GM19025 (cell line): Measurements from ENCODE around the gene ST6GALNAC3.

Source experiments
- ATAC-seq: cut with Tn5 transposase; IDR thresholded peaks from one replicate; pipeline ENCODE4 v1.9.1; 2021; ENCODE audit warnings: mild to moderate bottlenecking, low read depth, moderate library complexity; ENCODE audit not compliant: unreplicated experiment

Gene ST6GALNAC3

DNA sequence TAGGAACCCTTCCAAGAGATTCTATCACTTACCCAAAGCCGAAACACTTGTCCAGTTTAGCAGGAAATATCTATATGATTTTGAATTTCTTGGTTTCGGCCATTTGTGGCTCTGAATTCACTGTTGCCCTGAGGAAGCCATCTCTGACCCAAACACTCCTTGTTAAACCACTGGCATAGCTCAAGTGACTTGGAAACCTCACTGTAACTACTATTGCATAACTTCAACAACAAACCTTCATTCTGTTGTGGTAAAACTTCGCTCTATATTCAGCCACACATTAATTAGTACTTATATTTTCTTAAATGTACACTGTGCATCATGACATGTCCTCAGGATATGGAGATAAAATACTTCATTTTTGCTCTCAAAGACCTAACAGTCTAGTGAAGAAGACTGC is 63.2 kb downstream of the ST6GALNAC3 start:
- ATAC-seq = no peak

DNA sequence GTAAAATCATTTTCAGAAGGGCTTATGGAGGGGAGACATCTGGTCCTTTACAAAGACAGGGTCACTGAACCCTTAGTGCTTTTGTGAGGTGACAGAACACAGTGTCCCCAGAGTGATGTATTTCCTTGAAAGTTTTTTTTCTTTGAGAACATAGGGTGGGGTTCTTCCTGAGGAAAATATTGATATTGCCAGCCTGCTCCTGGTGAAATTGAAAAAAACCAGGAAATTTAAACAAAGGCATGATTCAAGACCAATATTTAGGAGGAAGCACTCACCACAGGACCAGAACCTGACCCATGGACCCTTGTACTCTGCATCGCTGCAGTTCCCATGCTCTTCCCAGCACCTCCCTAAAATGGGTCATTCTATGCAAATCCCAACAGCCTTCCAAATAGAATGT is 63.7 kb downstream of the ST6GALNAC3 start:
- no peak for ATAC-seq

DNA sequence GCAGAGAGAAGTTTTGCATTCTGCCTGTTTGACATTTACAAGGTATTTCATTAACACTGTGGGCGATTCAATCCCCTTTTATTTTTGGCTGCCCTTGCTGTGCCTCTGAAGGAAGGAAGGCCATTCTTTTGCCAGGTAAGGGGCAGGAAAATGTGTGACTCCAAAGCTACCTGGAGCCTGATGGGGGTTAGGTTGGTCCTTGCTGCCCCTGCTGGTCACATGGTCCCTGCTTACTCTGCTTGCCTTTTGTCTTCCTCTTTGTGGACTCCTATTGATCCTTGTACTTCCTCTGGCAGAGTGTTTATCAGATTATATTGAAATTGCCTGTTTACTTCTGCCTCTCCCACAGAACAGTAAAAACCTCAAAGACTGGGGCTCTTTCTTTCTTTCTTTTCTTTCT is 65.7 kb downstream of the ST6GALNAC3 start:
- no peak for ATAC-seq

GRCh38 chr1:76141929-76142328 is 67.4 kb downstream of the ST6GALNAC3 start:
- ATAC-seq = no peak

GRCh38 chr1:76142771-76143540 is 68.4 kb downstream of the ST6GALNAC3 start:
- no peak for ATAC-seq

DNA sequence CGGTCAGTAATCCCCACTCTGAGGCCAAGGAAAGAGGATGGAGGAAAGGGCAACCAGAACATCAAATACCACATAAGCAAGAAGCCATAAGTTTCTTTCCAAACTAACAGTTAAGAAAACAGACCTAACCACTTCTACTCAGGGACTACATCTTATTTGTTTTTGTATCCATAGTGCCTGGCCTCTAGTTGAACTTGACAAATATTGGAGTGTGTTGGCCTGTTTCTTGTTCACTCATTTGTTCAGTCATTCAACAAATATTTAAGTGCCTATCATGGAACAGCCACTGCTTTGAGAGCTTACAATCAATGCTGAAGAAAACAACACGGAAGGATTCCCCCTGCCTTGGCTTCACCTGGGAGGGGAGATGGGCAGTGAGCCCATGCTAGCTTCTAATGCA is 69.7 kb downstream of the ST6GALNAC3 start:
- no peak for ATAC-seq

GRCh38 chr1:76145332-76145731 is 70.8 kb downstream of the ST6GALNAC3 start:
- no peak for ATAC-seq

DNA sequence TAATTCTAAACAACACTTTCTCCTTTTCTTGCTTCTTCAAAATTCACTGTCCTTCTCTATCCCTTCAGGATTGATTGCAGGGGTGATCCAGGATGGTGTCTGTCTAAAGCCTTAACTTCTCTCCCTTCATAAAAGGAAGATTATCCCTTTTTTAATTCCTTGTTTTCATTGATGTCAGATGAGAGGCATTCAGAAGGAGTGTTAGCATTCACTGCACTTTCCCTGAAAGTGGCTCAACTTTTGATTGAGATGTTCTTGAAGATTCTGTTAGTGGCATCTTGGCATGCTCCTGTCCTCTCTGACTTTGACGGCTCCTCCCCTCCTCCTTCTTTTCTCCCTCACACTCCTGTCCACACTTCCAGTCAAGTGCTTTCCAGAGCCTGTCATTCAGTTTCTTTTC is 71.6 kb downstream of the ST6GALNAC3 start:
- ATAC-seq = no peak

DNA sequence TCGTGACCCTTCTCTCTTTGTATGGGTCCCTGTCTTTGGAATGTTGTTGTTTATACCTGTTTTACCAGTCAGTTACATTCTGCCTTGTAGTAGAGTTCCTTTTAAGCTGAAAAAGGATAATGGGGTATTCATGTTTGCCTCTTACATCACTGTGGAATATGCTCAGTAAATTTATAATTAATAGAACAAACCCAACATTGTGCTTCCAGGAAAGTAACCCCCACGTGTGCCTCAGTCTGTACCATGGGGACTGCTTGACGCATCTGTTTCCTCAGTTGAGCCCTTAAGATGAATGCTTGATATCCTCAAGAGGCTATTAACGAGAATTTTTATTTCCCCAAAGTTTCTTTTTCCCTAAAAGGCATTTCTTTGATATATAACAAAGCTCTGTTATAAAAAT is 73.4 kb downstream of the ST6GALNAC3 start:
- ATAC-seq = no peak

- ATAC-seq = no peak
Observed at GRCh38 chr1:76148460-76148859, 73.9 kb downstream of the ST6GALNAC3 start.

DNA sequence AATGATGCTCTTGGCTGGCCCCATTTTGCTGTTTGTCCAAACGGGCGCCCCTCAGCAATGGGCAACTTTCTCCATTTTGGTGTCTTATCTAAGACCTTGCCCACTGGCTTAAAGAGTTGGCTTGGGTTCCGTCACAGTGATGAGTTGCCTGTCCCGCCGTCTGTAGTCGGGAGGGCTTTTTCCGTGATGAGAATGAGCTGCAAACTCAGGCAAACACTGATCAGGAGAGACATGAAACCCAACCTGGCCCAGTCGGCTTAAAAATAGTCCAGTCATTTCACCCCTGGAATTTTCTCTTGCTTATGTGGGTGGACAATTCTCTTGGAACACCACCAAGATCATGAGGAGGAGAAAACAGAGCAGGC is 79.3 kb downstream of the ST6GALNAC3 start:
- ATAC-seq = no peak

- ATAC-seq = peak; percentile 96
Observed at GRCh38 chr1:76154206-76154956, 79.8 kb downstream of the ST6GALNAC3 start.

GRCh38 chr1:76156987-76157386 is 82.4 kb downstream of the ST6GALNAC3 start:
- no peak for ATAC-seq

DNA sequence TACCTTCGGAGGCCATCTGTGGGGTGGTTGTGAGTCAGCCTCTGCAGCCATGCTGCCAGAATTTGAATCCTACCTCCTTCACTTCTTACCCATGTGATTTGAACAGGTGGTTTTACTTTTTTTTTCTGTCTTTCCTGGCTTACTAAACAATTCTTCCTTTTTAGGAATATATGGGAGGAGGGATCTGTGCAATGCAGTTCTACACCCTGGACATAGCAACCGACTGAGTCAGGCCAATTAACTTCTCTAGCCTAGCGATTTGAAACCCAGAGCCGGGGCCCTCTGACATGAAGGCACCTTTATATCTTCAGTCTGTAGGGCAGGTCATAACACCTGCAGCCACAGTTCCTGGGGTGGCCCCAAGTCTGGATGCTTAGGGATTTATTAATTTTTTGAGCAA is 83.6 kb downstream of the ST6GALNAC3 start:
- no peak for ATAC-seq

GRCh38 chr1:76160225-76160624 is 85.7 kb downstream of the ST6GALNAC3 start:
- no peak for ATAC-seq

GRCh38 chr1:76161451-76161850 is 86.9 kb downstream of the ST6GALNAC3 start:
- no peak for ATAC-seq

- no peak for ATAC-seq
Observed at GRCh38 chr1:76162254-76162653, 87.7 kb downstream of the ST6GALNAC3 start.

- no peak for ATAC-seq
Observed at GRCh38 chr1:76164165-76164564, 89.6 kb downstream of the ST6GALNAC3 start.

DNA sequence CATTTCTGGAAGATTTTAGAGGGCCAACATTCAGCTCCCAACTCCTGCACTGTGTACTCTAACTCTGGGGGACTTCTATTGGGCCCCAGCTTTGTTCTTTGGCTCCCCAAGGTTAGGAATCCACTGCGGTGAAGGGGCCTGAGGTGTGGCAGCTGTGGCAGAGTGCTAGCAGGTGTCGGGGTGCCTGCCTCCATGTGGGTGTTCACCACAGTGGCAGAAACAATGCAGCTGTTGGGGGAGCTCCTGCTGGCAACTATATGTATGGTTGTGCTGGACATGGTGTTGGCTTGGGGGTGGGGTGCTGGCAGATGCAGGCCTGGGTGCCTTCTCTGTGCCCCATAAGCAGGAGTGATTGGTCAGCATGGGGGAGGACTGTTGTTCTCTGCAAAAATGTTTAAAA is 95.5 kb downstream of the ST6GALNAC3 start:
- ATAC-seq = no peak

DNA sequence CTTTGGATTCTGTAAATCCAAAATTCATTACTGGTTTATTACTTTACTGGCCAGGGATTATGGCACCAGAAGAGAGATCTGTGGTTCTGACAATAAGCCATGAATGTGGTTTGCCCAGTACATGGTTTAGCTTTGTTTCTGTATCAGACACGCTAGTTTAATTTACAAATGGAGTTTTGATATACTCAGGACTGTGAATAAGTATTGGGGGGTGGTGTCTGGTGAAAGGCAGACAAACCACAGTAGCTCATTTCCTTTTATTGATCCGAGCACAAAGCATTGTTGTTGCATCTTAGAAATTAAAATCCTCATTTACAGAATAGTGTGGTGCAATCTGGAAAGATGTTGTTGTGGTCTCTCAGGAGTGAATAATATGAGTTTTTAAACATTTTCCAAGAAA is 96.0 kb downstream of the ST6GALNAC3 start:
- no peak for ATAC-seq

GRCh38 chr1:76176000-76176399 is 101.5 kb downstream of the ST6GALNAC3 start:
- ATAC-seq = no peak

DNA sequence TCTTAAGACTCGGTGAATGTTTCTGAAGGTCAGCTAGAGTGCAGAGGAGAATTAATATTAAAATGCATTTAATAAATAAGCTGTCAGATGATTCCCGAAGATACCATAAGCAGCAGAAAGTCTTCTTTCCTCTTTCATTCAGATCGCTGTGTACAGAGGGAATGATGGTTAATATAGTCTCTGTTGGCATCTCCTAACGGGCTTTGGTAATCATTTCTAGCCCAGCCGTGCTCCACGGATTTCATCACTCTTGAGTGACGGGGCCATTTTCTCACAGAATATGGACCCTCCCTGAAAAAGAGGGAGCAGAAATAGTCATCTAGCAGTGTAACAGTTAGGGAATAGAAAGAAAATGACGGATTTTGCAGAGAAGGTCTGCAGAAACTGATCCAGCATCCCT is 103.1 kb downstream of the ST6GALNAC3 start:
- no peak for ATAC-seq
